GM12865 (cell line): ENCODE data around the gene ZNF780B.

Experiments
- DNase-seq: peaks from one replicate; pipeline ENCODE4 v3.0.0; 2010; ENCODE audit warnings: low read depth
- H3K4me3 ChIP-seq: 2 replicates; pipeline ENCODE4 v1.5.1; 2011; ENCODE audit warnings: mild to moderate bottlenecking, low read depth, low read length, control low read depth
- TF ChIP-seq, protein P1 (sequence below): IDR thresholded peaks from 2 replicates; pipeline ENCODE4 v1.5.1; 2011; ENCODE audit warnings: low read length, control low read depth, low read depth, inconsistent platforms; ENCODE audit not compliant: insufficient read depth; ENCODE audit errors: missing control alignments

Gene ZNF780B

DNA sequence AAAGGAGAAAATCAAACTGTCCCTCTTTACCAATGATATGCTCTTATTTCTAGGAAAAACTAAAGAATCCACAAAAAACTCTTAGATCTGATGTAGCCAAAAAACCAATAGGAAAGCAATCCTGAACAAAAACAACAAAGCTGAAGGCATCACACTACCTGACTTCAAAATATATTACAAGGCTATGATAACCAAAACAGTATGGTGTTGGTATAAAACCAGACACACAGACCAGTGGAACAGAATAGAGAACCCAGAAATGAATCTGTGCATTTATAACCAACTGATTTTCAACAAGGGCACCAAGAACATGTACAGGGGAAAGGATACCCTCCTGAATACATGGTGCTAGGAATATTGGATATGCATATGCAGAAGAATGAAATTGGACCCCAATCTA lies 68.9 kb downstream of the ZNF780B start:
- DNase-seq, result no peak
- no peak overlapping the region for H3K4me3 ChIP-seq
- TF ChIP-seq, protein P1, sequence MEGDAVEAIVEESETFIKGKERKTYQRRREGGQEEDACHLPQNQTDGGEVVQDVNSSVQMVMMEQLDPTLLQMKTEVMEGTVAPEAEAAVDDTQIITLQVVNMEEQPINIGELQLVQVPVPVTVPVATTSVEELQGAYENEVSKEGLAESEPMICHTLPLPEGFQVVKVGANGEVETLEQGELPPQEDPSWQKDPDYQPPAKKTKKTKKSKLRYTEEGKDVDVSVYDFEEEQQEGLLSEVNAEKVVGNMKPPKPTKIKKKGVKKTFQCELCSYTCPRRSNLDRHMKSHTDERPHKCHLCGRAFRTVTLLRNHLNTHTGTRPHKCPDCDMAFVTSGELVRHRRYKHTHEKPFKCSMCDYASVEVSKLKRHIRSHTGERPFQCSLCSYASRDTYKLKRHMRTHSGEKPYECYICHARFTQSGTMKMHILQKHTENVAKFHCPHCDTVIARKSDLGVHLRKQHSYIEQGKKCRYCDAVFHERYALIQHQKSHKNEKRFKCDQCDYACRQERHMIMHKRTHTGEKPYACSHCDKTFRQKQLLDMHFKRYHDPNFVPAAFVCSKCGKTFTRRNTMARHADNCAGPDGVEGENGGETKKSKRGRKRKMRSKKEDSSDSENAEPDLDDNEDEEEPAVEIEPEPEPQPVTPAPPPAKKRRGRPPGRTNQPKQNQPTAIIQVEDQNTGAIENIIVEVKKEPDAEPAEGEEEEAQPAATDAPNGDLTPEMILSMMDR, result no peak

DNA sequence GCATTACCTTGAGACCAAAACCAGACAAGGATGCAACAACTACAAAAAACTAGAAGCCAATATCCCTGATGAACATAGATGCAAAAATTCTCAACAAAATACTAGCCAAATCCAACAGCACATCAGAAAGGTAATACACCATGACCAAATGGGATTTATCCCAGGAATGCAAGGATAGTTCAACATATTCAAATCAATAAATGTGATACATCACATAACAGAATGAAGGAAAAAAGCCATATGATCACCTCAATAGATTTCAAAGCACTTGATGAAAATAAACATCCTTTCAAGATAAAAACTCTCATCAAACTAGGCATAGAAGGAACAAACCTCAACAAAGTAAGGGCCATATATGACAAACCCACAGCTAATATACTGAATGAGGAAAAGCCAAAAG lies 69.4 kb downstream of the ZNF780B start:
- H3K4me3 ChIP-seq, result no peak overlapping the region
- no peak for DNase-seq
- TF ChIP-seq, protein P1, result no peak

GRCh38 chr19:39983695-39984300 lies 72.2 kb downstream of the ZNF780B start:
- no peak overlapping the region for H3K4me3 ChIP-seq
- TF ChIP-seq, protein P1, result no peak
- no peak for DNase-seq

- DNase-seq, result no peak
- TF ChIP-seq, protein P1, result no peak
- H3K4me3 ChIP-seq, result no peak overlapping the region
These were observed 73.1 kb downstream of the ZNF780B start for GRCh38 chr19:39982883-39983282.
